Caco-2 (cell line): Measurements from ENCODE around the gene CRADD. TPM values are rescaled to one million over a fixed set of nuclear protein-coding genes. Genes with fewer than 3 reads are reported as not detected.

Experiments used
- BruUV-seq: library from RNA; stranded (reverse); fragments of 400-500 nt; replicated peaks from 2 replicates; lab custom pipeline; 2021; lab: Mats Ljungman, UMichigan
- CTCF ChIA-PET: fragments of 300-600 bp; sonication (Branson Sonifier 250); formaldehyde crosslinking; loops from one replicate; lab custom pipeline; 2022; ENCODE audit warnings: antibody characterized with exemption; lab: Charles Lee
- POLR2A ChIA-PET: fragments of 300-600 bp; sonication (Branson Sonifier 250); formaldehyde crosslinking; loops from one replicate; lab custom pipeline; 2022; ENCODE audit warnings: antibody characterized with exemption; lab: Charles Lee
- DNase-seq, 2 experiments: peaks; one replicate each; pipeline versions ENCODE4 v3.0.0 to v3.0.0-alpha.2; 2020 to 2022
- H3K27me3 ChIP-seq: replicated peaks from 2 replicates; pipeline ENCODE4 v1.6.0; 2011; ENCODE audit warnings: low read length; ENCODE audit not compliant: control insufficient read depth, insufficient read depth
- H3K36me3 ChIP-seq: 2 replicates; pipeline ENCODE4 v1.5.1; 2011; ENCODE audit warnings: low read length; ENCODE audit not compliant: control insufficient read depth, insufficient read depth
- H3K4me1 ChIP-seq: fragments of 250-450 bp; sonication (Bioruptor Pico); 2 replicates; pipeline ENCODE4 v1.5.1; 2020; ENCODE audit warnings: mild to moderate bottlenecking
- H3K4me3 ChIP-seq: 2 replicates; pipeline ENCODE4 v1.5.1; 2011; ENCODE audit warnings: low read depth, mild to moderate bottlenecking, control low read depth, low read length
- H3K9me3 ChIP-seq: fragments of 250-450 bp; sonication (Bioruptor Pico); 2 replicates; pipeline ENCODE4 v1.5.1; 2020; ENCODE audit warnings: mild to moderate bottlenecking, moderate library complexity
- H3K27ac Mint-ChIP-seq: one replicate; pipeline ENCODE4 v1.8.0; 2022; ENCODE audit warnings: mixed read lengths; ENCODE audit not compliant: unreplicated experiment
- H3K27me3 Mint-ChIP-seq: one replicate; pipeline ENCODE4 v1.8.0; 2022; ENCODE audit warnings: mixed read lengths; ENCODE audit not compliant: insufficient read depth, unreplicated experiment
- H3K36me3 Mint-ChIP-seq: one replicate; pipeline ENCODE4 v1.8.0; 2022; ENCODE audit warnings: mild to moderate bottlenecking, mixed read lengths; ENCODE audit not compliant: insufficient read depth, unreplicated experiment
- H3K4me1 Mint-ChIP-seq: one replicate; pipeline ENCODE4 v1.8.0; 2022; ENCODE audit warnings: low read depth, mixed read lengths; ENCODE audit not compliant: unreplicated experiment
- H3K4me3 Mint-ChIP-seq: one replicate; pipeline ENCODE4 v1.8.0; 2022; ENCODE audit warnings: mild to moderate bottlenecking, moderate library complexity, mixed read lengths; ENCODE audit not compliant: unreplicated experiment
- H3K9me3 Mint-ChIP-seq: one replicate; pipeline ENCODE4 v1.8.0; 2022; ENCODE audit warnings: mixed read lengths; ENCODE audit not compliant: unreplicated experiment
- CTCF ChIP-seq, 2 experiments: fragments of 200-600 bp in 1 of 2; IDR thresholded peaks; 1 replicate in 1 of 2; 2 replicates in 1 of 2; pipeline versions ENCODE4 v1.5.1 to v1.8.0; 2011 to 2022; ENCODE audit warnings: antibody characterized with exemption in 1 of 2, control low read depth in 1 of 2, inconsistent platforms in 1 of 2, low read depth in 1 of 2, low read length in 1 of 2, mild to moderate bottlenecking in 1 of 2, moderate library complexity in 1 of 2; ENCODE audit not compliant: insufficient read depth in 1 of 2, severe bottlenecking in 1 of 2, unreplicated experiment in 1 of 2
- intact Hi-C: fragments of 100-400 bp; cut with micrococcal nuclease; formaldehyde crosslinking; loops from one replicate; pipeline ENCODE4 v1.10.0; 2022; ENCODE audit not compliant: unreplicated experiment
- total RNA-seq: library from RNA; stranded (reverse); gene quantifications from 2 replicates; pipeline ENCODE4 v1.2.3, GENCODE V29; 2022

The CRADD gene
- total RNA-seq, 1 experiment from 2014 or later = 29.2 TPM

DNA sequence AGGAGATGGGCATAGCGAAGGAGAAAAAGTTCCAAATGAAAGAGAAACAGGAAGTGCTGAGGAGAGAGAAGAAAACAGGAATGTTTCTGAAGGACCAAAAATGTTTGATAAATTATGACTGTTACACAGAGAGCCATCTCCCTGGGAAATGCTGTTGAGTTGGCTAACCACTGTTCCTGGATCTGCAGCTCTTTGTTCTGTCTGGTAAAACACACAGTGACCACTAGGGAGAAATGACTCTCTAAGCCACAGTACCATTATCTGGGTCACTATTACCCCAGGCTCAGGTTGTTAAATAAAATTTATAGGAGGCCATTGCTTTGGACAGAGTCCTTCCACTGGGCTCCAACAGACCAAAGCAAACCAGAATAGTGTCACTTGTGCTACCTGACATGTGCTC is 219.3 kb downstream of the CRADD start:
- Mint-ChIP-seq H3K4me3 (no peak overlapping the region), H3K36me3 (peaks cover 6% of the 10 kb centered on the region), H3K4me1 (peaks cover 22% of the 10 kb centered on the region), H3K27me3 (no peaks in the 10 kb centered on the region), H3K9me3 (peaks cover 10% of the 10 kb centered on the region), H3K27ac (no peak overlapping the region)
- no peak for DNase-seq
- intact Hi-C loops = no loop called here
- Histone ChIP-seq H3K27me3 (no peaks in the 10 kb centered on the region), H3K4me3 (no peak overlapping the region), H3K4me1 (peaks cover 16% of the 10 kb centered on the region), H3K9me3 (no peaks in the 10 kb centered on the region; the same call in 1 of the 2 replicates), H3K36me3 (no peaks in the 10 kb centered on the region)
- CTCF ChIA-PET = no interaction called here
- POLR2A ChIA-PET = no interaction called here
- no peak for TF ChIP-seq CTCF (IDR thresholded peaks at IDR 0.05; ENCODE audit: insufficient read depth in 1 of 2, low read depth in 1 of 2, low read length in 1 of 2, severe bottlenecking in 1 of 2, unreplicated experiment in 1 of 2)
- BruUV-seq = no TSS peak

DNA sequence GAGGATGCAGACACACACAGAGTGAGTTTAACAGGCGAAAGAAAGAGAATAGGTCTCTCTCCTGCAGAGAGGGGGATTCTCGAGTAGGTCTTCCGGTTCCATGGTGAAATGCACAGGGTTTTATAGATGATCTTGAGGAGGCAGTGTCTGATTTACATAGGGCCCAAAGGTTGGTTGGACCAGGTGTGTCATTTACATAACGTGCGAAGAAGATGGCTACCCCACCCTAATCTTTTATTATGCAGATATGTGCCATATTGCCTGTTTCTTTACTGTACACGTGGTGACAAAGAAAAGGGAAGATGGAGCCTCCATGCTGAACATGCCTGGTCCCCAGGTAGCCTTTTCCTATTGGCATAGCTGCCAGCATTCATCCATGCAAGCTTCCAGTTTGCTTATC is 219.8 kb downstream of the CRADD start:
- POLR2A ChIA-PET = no interaction called here
- no peaks in the 10 kb centered on the region for H3K27me3 Mint-ChIP-seq
- H3K27ac Mint-ChIP-seq = no peak overlapping the region

DNA sequence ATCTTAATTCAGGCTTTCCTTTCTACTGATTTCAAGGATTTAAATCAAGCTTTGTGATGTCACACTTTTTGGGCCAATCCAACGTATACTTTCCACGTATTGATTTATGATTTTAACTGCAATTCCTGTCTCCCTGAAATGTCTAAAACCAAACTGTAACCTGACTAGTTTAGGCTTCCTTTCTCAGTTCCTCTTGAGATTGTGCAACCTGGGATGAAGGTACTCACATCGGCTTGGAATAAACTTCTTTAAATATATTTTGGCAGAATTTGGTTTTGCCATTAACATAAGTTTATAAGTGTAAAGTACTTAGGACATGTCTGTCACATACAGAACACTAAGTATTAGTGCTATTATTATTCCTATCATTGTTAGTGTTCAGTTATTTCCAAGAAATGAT is 224.6 kb downstream of the CRADD start:
- Mint-ChIP-seq H3K36me3 (peaks cover 6% of the 10 kb centered on the region), H3K27me3 (no peaks in the 10 kb centered on the region), H3K4me3 (no peak overlapping the region), H3K4me1 (peaks cover 18% of the 10 kb centered on the region), H3K27ac (no peak overlapping the region), H3K9me3 (peaks cover 10% of the 10 kb centered on the region)
- BruUV-seq = no TSS peak
- POLR2A ChIA-PET = no interaction called here
- TF ChIP-seq CTCF (IDR thresholded peaks at IDR 0.05; ENCODE audit: insufficient read depth in 1 of 2, low read depth in 1 of 2, low read length in 1 of 2, severe bottlenecking in 1 of 2, unreplicated experiment in 1 of 2) = no peak
- no peak overlapping the region for H3K4me3 ChIP-seq
- DNase-seq = no peak
- intact Hi-C loops = no loop called here
- CTCF ChIA-PET = no interaction called here
- no peaks in the 10 kb centered on the region for H3K27me3 ChIP-seq
- H3K4me1 ChIP-seq = peaks cover 24% of the 10 kb centered on the region
- H3K36me3 ChIP-seq = no peaks in the 10 kb centered on the region
- H3K9me3 ChIP-seq = no peaks in the 10 kb centered on the region; the same call in 1 of the 2 replicates

More for the DNA sequence above, 219.8 kb downstream of the CRADD start:
- Mint-ChIP-seq H3K4me1 (peaks cover 21% of the 10 kb centered on the region), H3K4me3 (no peak overlapping the region), H3K9me3 (peaks cover 13% of the 10 kb centered on the region), H3K36me3 (peaks cover 6% of the 10 kb centered on the region)
- DNase-seq = no peak
- TF ChIP-seq CTCF (IDR thresholded peaks at IDR 0.05; ENCODE audit: insufficient read depth in 1 of 2, low read depth in 1 of 2, low read length in 1 of 2, severe bottlenecking in 1 of 2, unreplicated experiment in 1 of 2) = no peak
- Histone ChIP-seq H3K4me3 (no peak overlapping the region), H3K36me3 (no peaks in the 10 kb centered on the region), H3K27me3 (no peaks in the 10 kb centered on the region), H3K4me1 (peaks cover 16% of the 10 kb centered on the region), H3K9me3 (no peaks in the 10 kb centered on the region; the same call in 1 of the 2 replicates)
- intact Hi-C loops = no loop called here
- CTCF ChIA-PET = no interaction called here
- BruUV-seq = no TSS peak
